Measurements from ENCODE around the gene ANKUB1. TPM values are rescaled to one million over a fixed set of nuclear protein-coding genes. Genes with fewer than 3 reads are reported as not detected.
A peak's percentile ranks its signal among the peaks of the same experiment; 100 is the strongest.

ANKUB1 gene
- total RNA-seq, 1 experiment from 2014 or later, result not detected

- TF ChIP-seq ATF3 (IDR thresholded peaks at IDR 0.05) (no peak), EZH2 (IDR thresholded peaks at IDR 0.05) (no peak), CEBPB (IDR thresholded peaks at IDR 0.05; ENCODE audit: low read depth) (peak; percentile 63; the same call in 1 of the 2 replicates), JUND (IDR thresholded peaks at IDR 0.05) (no peak; the same call in 1 of the 2 replicates), POLR2A (IDR thresholded peaks at IDR 0.05; ENCODE audit: borderline replicate concordance, extremely low read depth, insufficient read depth, insufficient read length) (no peak), ZFX (IDR thresholded peaks at IDR 0.05) (no peak)
Observed at GRCh38 chr3:149752051-149752787, 40.1 kb downstream of the ANKUB1 start, which contains the start of gene COMMD2 (continued).

- Histone ChIP-seq H3K27me3 (ENCODE audit: insufficient read depth, low read length) (no peaks in the 10 kb centered on the region), H3K4me1 (ENCODE audit: control insufficient read depth in 1 of 2, insufficient read depth in 2 of 2, low read length in 2 of 2) (peaks cover 3 to 15% of the 10 kb centered on the region in 2 experiments; a peak in 3 of 4 replicates), H3K36me3 (ENCODE audit: control insufficient read depth in 1 of 2, insufficient read depth in 2 of 2, low read length in 2 of 2) (peaks cover 23 to 27% of the 10 kb centered on the region in 2 experiments), H3K9me3 (ENCODE audit: control insufficient read depth in 1 of 2, insufficient read depth in 1 of 2, low read depth in 1 of 2, low read length in 2 of 2) (no peaks in the 10 kb centered on the region), H2AFZ (ENCODE audit: low read depth, low read length, poor library complexity, severe bottlenecking) (no peak overlapping the region), H3K4me3 (replicated peaks in 1 of 2; ENCODE audit: low read depth in 1 of 2, low read length in 2 of 2) (peak overlapping the region; percentile 93 to 95), H3K9me2 (ENCODE audit: insufficient read depth) (no peaks in the 10 kb centered on the region), H3K4me2 (ENCODE audit: low read length) (peak overlapping the region; percentile 81), H3K27ac (ENCODE audit: low read depth, low read length) (peak overlapping the region; percentile 49; the same call in 1 of the 2 replicates), H3K9ac (ENCODE audit: low read length) (peak overlapping the region; percentile 85), H4K20me1 (ENCODE audit: insufficient read depth) (no peaks in the 10 kb centered on the region), H3K79me2 (ENCODE audit: insufficient read depth, low read length) (peaks cover 26% of the 10 kb centered on the region)
- ATAC-seq (no peak), DNase-seq (ENCODE audit: low read depth, low spot score) (no peak)
- ChIA-PET RAD21 (ENCODE audit: low non-redundant PET in 1 of 2, low total read pairs in 2 of 2, uncharacterized antibody in 2 of 2, unreplicated experiment in 2 of 2) (interaction anchor here in 1 of 2 experiments (0.7 kb wide), 1 partner anchor 173 kb away, joined by 3 read pairs; no protein-coding TSS in a partner anchor), POLR2A (no interaction called here), CTCF (interaction anchor here (0.9 to 2.2 kb wide), 6 partner anchors 11 to 232 kb away, joined by 3 to 15 read pairs (median 8); no protein-coding TSS in a partner anchor)
- TF ChIP-seq EZH2phosphoT487 (IDR thresholded peaks at IDR 0.05; ENCODE audit: borderline replicate concordance) (no peak), FOSL1 (IDR thresholded peaks at IDR 0.05; ENCODE audit: low read depth) (no peak), CBX3 (IDR thresholded peaks at IDR 0.05; ENCODE audit: low read depth) (no peak), JUND (IDR thresholded peaks at IDR 0.05) (no peak), SRF (IDR thresholded peaks at IDR 0.05; ENCODE audit: low read depth) (no peak), POLR2A (IDR thresholded peaks at IDR 0.05; ENCODE audit: borderline replicate concordance, extremely low read depth, insufficient read depth, insufficient read length) (no peak), EZH2 (IDR thresholded peaks at IDR 0.05) (no peak), REST (IDR thresholded peaks at IDR 0.05; ENCODE audit: low read depth) (no peak), RAD21 (IDR thresholded peaks at IDR 0.05; ENCODE audit: low read depth) (no peak), ZFX (IDR thresholded peaks at IDR 0.05) (no peak), SIN3A (IDR thresholded peaks at IDR 0.05; ENCODE audit: low read depth) (no peak)
- BruUV-seq (replicated peaks), result no TSS peak
- intact Hi-C loops (cut with micrococcal nuclease), result loop anchor here (5.0 kb wide), 1 partner anchor 184 kb away; no protein-coding TSS in a partner anchor
Observed at GRCh38 chr3:149751551-149751950, 40.8 kb downstream of the ANKUB1 start.

Measured in HCT116 (cell line).